Endothelial cell of umbilical vein (primary cell): ENCODE data around the gene PTPRO. TPM values are rescaled to one million over a fixed set of nuclear protein-coding genes. Genes with fewer than 3 reads are reported as not detected.

Experiments used
- BruUV-seq: library from RNA; stranded (reverse); fragments of 400-500 nt; replicated peaks from 2 replicates; lab custom pipeline; 2021; lab: Mats Ljungman, UMichigan
- CTCF ChIA-PET: fragments of 300-600, 350-600 bp; sonication (Branson Sonifier 250); formaldehyde crosslinking; loops from one replicate; lab custom pipeline; 2021; ENCODE audit warnings: antibody characterized with exemption, inconsistent platforms; lab: Charles Lee
- POLR2A ChIA-PET: fragments of 300-600, 350-600 bp; sonication (Branson Sonifier 250); formaldehyde crosslinking; loops from one replicate; lab custom pipeline; 2021; ENCODE audit warnings: antibody characterized with exemption, inconsistent platforms; lab: Charles Lee
- DNase-seq: peaks from one replicate; pipeline ENCODE4 v3.0.0-alpha.2; 2011; ENCODE audit warnings: low read depth, low spot score
- FAIRE-seq: peaks from 2 replicates; lab custom pipeline; 2011; peaks lifted over from hg19 to GRCh38; lab: Jason Lieb, UNC
- H2AFZ ChIP-seq: 2 replicates; pipeline ENCODE4 v1.6.0; 2012; ENCODE audit warnings: low read depth, low read length, control low read depth, inconsistent platforms
- H3K27ac ChIP-seq: 2 replicates; pipeline ENCODE4 v1.5.1; 2011; ENCODE audit warnings: low read depth, mild to moderate bottlenecking, control low read depth, low read length, moderate library complexity; ENCODE audit not compliant: insufficient read depth
- H3K27me3 ChIP-seq, 2 experiments: 2 replicates each; pipeline versions ENCODE4 v1.6.0 to v1.6.1; 2011; ENCODE audit warnings: low read length in 2 of 2, mixed read lengths in 1 of 2; ENCODE audit not compliant: control insufficient read depth in 2 of 2, insufficient read depth in 2 of 2
- H3K36me3 ChIP-seq, 2 experiments: 2 replicates in 1 of 2; 3 replicates in 1 of 2; pipeline ENCODE4 v1.5.1; 2011; ENCODE audit warnings: low read length in 2 of 2, mild to moderate bottlenecking in 1 of 2, moderate library complexity in 1 of 2; ENCODE audit not compliant: control insufficient read depth in 2 of 2, insufficient read depth in 2 of 2; ENCODE audit errors: extremely low read depth in 1 of 2
- H3K4me1 ChIP-seq: 3 replicates; pipeline ENCODE4 v1.5.1; 2011; ENCODE audit warnings: mild to moderate bottlenecking, low read length; ENCODE audit not compliant: control insufficient read depth, insufficient read depth; ENCODE audit errors: extremely low read depth
- H3K4me2 ChIP-seq: 2 replicates; pipeline ENCODE4 v1.6.1; 2011; ENCODE audit warnings: low read length, control low read depth, mixed read lengths; ENCODE audit not compliant: insufficient read depth
- H3K4me3 ChIP-seq, 3 experiments: fragments of 200-600 bp in 1 of 3; sonication (generic), shearing (Covaris generic) in 1 of 3; replicated peaks in 1 of 3; 2 replicates each; pipeline ENCODE4 v1.5.1; 2011 to 2016; ENCODE audit warnings: control low read depth in 3 of 3, low read length in 3 of 3, mild to moderate bottlenecking in 2 of 3, inconsistent platforms in 1 of 3, low read depth in 1 of 3, moderate library complexity in 1 of 3; ENCODE audit not compliant: insufficient read depth in 1 of 3
- H3K79me2 ChIP-seq: 2 replicates; pipeline ENCODE4 v1.6.0; 2012; ENCODE audit warnings: low read length, inconsistent platforms; ENCODE audit not compliant: control insufficient read depth, insufficient read depth
- H3K9ac ChIP-seq: replicated peaks from 2 replicates; pipeline ENCODE3; 2011; ENCODE audit warnings: low read length, control low read depth; ENCODE audit not compliant: insufficient read depth; ENCODE audit errors: extremely low read depth
- H3K9me1 ChIP-seq: replicated peaks from 3 replicates; pipeline ENCODE4 v1.6.0; 2011; ENCODE audit warnings: mild to moderate bottlenecking, low read length; ENCODE audit not compliant: control insufficient read depth, insufficient read depth; ENCODE audit errors: extremely low read depth
- H3K9me3 ChIP-seq: replicated peaks from 2 replicates; pipeline ENCODE4 v1.5.1; 2012; ENCODE audit warnings: low read length, inconsistent platforms; ENCODE audit not compliant: control insufficient read depth, insufficient read depth
- H4K20me1 ChIP-seq: replicated peaks from 2 replicates; pipeline ENCODE3; 2011; ENCODE audit warnings: mild to moderate bottlenecking, low read length; ENCODE audit not compliant: control insufficient read depth, insufficient read depth; ENCODE audit errors: extremely low read depth
- EZH2 ChIP-seq: IDR thresholded peaks from 2 replicates; pipeline ENCODE4 v1.6.1; 2012; ENCODE audit warnings: borderline replicate concordance, low read depth, mild to moderate bottlenecking, moderate library complexity, low read length, inconsistent platforms; ENCODE audit not compliant: severe bottlenecking
- FOS ChIP-seq: IDR thresholded peaks from 2 replicates; pipeline ENCODE4 v1.6.1; 2011; ENCODE audit warnings: mild to moderate bottlenecking, low read length, moderate library complexity, borderline replicate concordance; ENCODE audit not compliant: insufficient read depth
- GATA2 ChIP-seq: IDR thresholded peaks from 2 replicates; pipeline ENCODE4 v1.7.0; 2011; ENCODE audit warnings: low read depth, mild to moderate bottlenecking, moderate library complexity, mixed read lengths, low read length; ENCODE audit not compliant: insufficient read length, insufficient read depth
- JUN ChIP-seq: IDR thresholded peaks from 2 replicates; pipeline ENCODE4 v1.6.1; 2011; ENCODE audit warnings: borderline replicate concordance, low read depth; ENCODE audit not compliant: insufficient read length, insufficient read depth
- MYC ChIP-seq: IDR thresholded peaks from one replicate; pipeline ENCODE4 v1.6.1; 2011; ENCODE audit warnings: mild to moderate bottlenecking, low read depth, low read length
- POLR2A ChIP-seq: IDR thresholded peaks from 2 replicates; pipeline ENCODE4 v1.6.1; 2012; ENCODE audit warnings: low read depth, mild to moderate bottlenecking, control low read depth, low read length
- POLR2AphosphoS5 ChIP-seq: IDR thresholded peaks from 2 replicates; pipeline ENCODE4 v1.6.1; 2012; ENCODE audit warnings: low read depth, mild to moderate bottlenecking, control low read depth, low read length, moderate library complexity; ENCODE audit not compliant: insufficient read depth
- dilution Hi-C: fragments of 300-500 bp; cut with MboI; formaldehyde crosslinking; loops from one replicate; pipeline ENCODE4 v1.15.0; 2019; ENCODE audit warnings: low sequenced_read_pairs; ENCODE audit not compliant: extremely low pct_ligation_motif_present
- intact Hi-C: fragments of 100-400 bp; cut with micrococcal nuclease; formaldehyde crosslinking; loops from one replicate; pipeline ENCODE4 v1.10.0; 2022
- polyA plus RNA-seq, 4 experiments: library from polyadenylated mRNA; depleted of rRNA in 3 of 4; stranded (reverse) in 3 of 4; unstranded in 1 of 4; fragments of >200 nt; gene quantifications; 2 replicates each; pipeline versions ENCODE4 v1.2.1 to v1.2.3, GENCODE V29; 2011 to 2012; ENCODE audit warnings: missing spikeins in 1 of 4
- total RNA-seq: library from RNA; stranded (reverse); gene quantifications from 2 replicates; pipeline ENCODE4 v1.2.3, GENCODE V29; 2021
- TF ChIP-seq, protein P1 (sequence below), 2 donors: IDR thresholded peaks; 1 replicate in 1 of 2; 2 replicates in 1 of 2; pipeline ENCODE4 v1.5.1; 2011; ENCODE audit warnings: low read length in 2 of 2, mild to moderate bottlenecking in 2 of 2, moderate library complexity in 2 of 2, control low read depth in 1 of 2, inconsistent platforms in 1 of 2, low read depth in 1 of 2; ENCODE audit not compliant: insufficient read depth in 1 of 2; ENCODE audit errors: extremely low read depth in 1 of 2
- TF ChIP-seq, protein P2 (sequence below): IDR thresholded peaks from 2 replicates; pipeline ENCODE4 v1.6.1; 2011; ENCODE audit not compliant: insufficient read depth, insufficient read length

PTPRO gene
- total and polyA plus RNA-seq, 2 donors (not counting 3 experiments of a cell fraction or from before 2014, with no cell fraction given): not detected

DNA sequence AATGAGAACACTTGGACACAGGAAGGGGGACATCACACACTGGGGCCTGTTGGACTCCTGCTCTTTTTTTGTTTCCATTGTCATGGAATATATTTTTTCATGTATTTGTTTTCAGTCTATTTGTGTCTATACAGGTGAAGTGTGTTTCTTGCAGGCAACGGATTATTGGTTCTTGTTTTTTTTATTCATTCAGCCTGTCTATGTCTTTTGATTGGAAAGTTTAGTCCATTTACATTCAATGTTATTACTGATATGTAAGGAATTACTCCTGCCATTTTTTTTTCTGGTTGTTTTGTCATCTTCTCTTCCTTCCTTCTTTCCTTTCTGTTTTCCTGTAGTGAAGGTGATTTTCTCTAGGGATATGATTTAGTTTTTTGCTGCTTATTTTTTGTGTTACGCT lies 18.0 kb upstream of the PTPRO start:
- H3K9me1 ChIP-seq: no peaks in the 10 kb centered on the region
- no peaks in the 10 kb centered on the region for H3K79me2 ChIP-seq
- no peak overlapping the region for H3K9ac ChIP-seq
- no peak overlapping the region for H3K27ac ChIP-seq
- dilution Hi-C loops (no loop called here), intact Hi-C loops (no loop called here)
- TF ChIP-seq, protein P1, sequence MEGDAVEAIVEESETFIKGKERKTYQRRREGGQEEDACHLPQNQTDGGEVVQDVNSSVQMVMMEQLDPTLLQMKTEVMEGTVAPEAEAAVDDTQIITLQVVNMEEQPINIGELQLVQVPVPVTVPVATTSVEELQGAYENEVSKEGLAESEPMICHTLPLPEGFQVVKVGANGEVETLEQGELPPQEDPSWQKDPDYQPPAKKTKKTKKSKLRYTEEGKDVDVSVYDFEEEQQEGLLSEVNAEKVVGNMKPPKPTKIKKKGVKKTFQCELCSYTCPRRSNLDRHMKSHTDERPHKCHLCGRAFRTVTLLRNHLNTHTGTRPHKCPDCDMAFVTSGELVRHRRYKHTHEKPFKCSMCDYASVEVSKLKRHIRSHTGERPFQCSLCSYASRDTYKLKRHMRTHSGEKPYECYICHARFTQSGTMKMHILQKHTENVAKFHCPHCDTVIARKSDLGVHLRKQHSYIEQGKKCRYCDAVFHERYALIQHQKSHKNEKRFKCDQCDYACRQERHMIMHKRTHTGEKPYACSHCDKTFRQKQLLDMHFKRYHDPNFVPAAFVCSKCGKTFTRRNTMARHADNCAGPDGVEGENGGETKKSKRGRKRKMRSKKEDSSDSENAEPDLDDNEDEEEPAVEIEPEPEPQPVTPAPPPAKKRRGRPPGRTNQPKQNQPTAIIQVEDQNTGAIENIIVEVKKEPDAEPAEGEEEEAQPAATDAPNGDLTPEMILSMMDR (IDR thresholded peaks at IDR 0.05; ENCODE audit: extremely low read depth in 1 of 2, insufficient read depth in 1 of 2, low read depth in 1 of 2, low read length in 2 of 2): no peak
- TF ChIP-seq GATA2 (no peak), MYC (no peak), FOS (no peak), JUN (no peak), POLR2AphosphoS5 (no peak), POLR2A (no peak), EZH2 (no peak)
- TF ChIP-seq, protein P2, sequence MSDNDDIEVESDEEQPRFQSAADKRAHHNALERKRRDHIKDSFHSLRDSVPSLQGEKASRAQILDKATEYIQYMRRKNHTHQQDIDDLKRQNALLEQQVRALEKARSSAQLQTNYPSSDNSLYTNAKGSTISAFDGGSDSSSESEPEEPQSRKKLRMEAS: no peak
- no peak for DNase-seq
- no peak overlapping the region for H3K4me3 ChIP-seq
- POLR2A ChIA-PET: no interaction called here
- FAIRE-seq: no peak
- no peaks in the 10 kb centered on the region for H3K9me3 ChIP-seq
- no peaks in the 10 kb centered on the region for H3K4me1 ChIP-seq
- BruUV-seq: no TSS peak
- no peak overlapping the region for H2AFZ ChIP-seq
- CTCF ChIA-PET: no interaction called here
- no peak overlapping the region for H3K4me2 ChIP-seq
- no peaks in the 10 kb centered on the region for H4K20me1 ChIP-seq
- H3K27me3 ChIP-seq: no peaks in the 10 kb centered on the region
- no peaks in the 10 kb centered on the region for H3K36me3 ChIP-seq
